ENCODE measurements around the gene KCNJ5.

DNA sequence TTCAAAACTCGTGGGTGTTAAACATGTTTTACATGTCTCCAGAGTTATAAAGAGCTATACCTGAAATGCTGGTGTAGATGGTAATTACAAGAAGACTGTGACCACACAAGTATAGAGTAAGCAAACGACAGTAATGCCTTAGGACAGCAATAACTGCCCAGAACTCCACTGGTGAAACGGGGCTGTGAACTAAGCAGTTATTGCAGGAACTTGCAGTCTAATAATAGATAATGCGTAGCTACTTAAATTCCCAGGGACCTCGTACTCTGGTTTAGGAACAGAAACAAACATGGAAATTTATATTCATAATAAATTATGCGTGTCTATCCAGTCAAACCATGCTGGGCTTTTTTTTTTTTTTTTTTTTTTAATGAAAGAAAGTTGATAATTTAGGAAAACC, 76.4 kb downstream of the KCNJ5 start:
- TF ChIP-seq EZH2 (IDR thresholded peaks at IDR 0.05; ENCODE audit: insufficient read depth, poor library complexity, severe bottlenecking) (no peak), EZH2phosphoT487 (IDR thresholded peaks at IDR 0.05; ENCODE audit: insufficient read depth, low read depth) (no peak)
